C4-2B (cell line): Measurements from ENCODE around the gene NDUFA13.

Experiments used
- ZFX ChIP-seq: fragments of 450-650 bp; IDR thresholded peaks from 2 replicates; pipeline ENCODE4 v1.6.1; 2017
- TF ChIP-seq, protein P1 (sequence below): fragments of 450-650 bp; conservative IDR thresholded peaks from 2 replicates; pipeline ENCODE4 v1.5.1; 2017; ENCODE audit warnings: mild to moderate bottlenecking

DNA sequence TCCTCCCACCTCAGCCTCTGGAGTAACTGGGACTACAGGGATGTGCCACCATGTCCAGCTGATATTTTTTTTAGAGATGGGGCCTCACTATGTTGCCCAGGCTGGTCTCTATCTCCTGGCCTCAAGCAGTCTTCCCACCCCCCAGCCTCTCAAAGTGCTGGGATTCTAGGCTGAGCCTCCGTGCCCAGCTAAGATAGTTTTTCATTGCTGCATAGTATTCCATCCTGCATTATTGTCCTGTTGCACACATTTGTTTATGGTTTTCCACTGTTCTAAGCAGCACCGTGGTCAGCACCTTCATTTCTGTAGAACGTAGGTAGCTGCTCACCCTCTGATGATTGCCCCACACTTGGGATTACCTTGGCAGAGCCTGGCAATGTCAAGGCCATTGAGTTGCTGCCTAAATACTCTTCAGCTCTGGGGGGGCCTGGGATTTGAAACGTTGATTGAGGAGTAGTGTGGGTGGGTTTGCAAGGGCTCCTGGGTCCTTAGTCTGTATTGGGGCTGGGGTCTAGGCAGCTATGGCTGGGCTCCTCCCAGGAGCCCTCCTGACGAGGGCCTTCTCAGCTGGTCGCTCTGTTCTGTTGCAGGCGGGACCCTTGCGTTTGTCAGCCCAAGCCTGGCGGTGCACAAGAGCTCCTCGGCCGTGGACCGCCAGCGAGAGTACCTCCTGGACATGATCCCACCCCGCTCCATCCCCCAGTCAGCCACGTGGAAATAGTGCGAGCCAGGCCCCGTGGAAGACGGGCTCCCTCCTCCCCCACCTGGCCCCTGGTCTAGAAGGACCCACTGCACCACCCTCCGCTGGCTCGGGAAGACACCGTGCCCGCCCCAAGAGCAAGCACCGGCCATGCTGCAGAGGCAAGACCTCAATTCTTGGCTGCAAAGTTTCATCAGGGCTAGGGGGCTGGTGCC lies 11.0 kb upstream of the NDUFA13 start:
- TF ChIP-seq ZFX: no peak
- TF ChIP-seq, protein P1, sequence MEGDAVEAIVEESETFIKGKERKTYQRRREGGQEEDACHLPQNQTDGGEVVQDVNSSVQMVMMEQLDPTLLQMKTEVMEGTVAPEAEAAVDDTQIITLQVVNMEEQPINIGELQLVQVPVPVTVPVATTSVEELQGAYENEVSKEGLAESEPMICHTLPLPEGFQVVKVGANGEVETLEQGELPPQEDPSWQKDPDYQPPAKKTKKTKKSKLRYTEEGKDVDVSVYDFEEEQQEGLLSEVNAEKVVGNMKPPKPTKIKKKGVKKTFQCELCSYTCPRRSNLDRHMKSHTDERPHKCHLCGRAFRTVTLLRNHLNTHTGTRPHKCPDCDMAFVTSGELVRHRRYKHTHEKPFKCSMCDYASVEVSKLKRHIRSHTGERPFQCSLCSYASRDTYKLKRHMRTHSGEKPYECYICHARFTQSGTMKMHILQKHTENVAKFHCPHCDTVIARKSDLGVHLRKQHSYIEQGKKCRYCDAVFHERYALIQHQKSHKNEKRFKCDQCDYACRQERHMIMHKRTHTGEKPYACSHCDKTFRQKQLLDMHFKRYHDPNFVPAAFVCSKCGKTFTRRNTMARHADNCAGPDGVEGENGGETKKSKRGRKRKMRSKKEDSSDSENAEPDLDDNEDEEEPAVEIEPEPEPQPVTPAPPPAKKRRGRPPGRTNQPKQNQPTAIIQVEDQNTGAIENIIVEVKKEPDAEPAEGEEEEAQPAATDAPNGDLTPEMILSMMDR: no peak
